Adrenal gland (tissue), 12 donors: ENCODE measurements around the gene PIEZO2. TPM values are rescaled to one million over a fixed set of nuclear protein-coding genes. Genes with fewer than 3 reads are reported as not detected.

ENCODE experiments used
- DNase-seq, 7 donors: peaks; one replicate each; pipeline ENCODE4 v3.0.0-alpha.2; 2019 to 2020
- H3K27ac ChIP-seq, 5 donors: fragments of 200-600 bp; sonication (generic) in 4 of 5; 1 replicate in 3 of 5; 2 replicates in 2 of 5; pipeline versions ENCODE4 v1.5.1 to v1.8.0; 2016 to 2020; ENCODE audit warnings: mild to moderate bottlenecking in 1 of 5
- H3K27me3 ChIP-seq: fragments of 200-600 bp; 2 replicates; pipeline ENCODE4 v1.8.0; 2021
- H3K36me3 ChIP-seq, 2 donors: fragments of 200-600 bp; replicated peaks in 1 of 2; 1 replicate in 1 of 2; 2 replicates in 1 of 2; pipeline versions ENCODE4 v1.5.1 to v1.8.0; 2018 to 2022
- H3K4me1 ChIP-seq, 2 donors: fragments of 200-600 bp; replicated peaks in 1 of 2; 1 replicate in 1 of 2; 2 replicates in 1 of 2; pipeline versions ENCODE4 v1.5.1 to v1.8.0; 2018 to 2021
- H3K4me3 ChIP-seq, 4 donors: fragments of 200-600 bp; sonication (generic) in 3 of 4; one replicate each; pipeline ENCODE4 v1.5.1; 2016 to 2018
- H3K9me3 ChIP-seq, 3 donors: fragments of 200-600 bp; sonication (generic) in 1 of 3; replicated peaks in 1 of 3; 1 replicate in 2 of 3; 2 replicates in 1 of 3; pipeline versions ENCODE4 v1.5.1 to v1.8.0; 2016 to 2021
- POLR2A ChIP-seq, 2 donors: fragments of 450-650 bp; IDR thresholded peaks; one replicate each; pipeline ENCODE4 v1.6.1; 2017; ENCODE audit warnings: antibody characterized with exemption in 2 of 2, mild to moderate bottlenecking in 2 of 2, moderate library complexity in 1 of 2
- WGBS, 4 donors: extraction: QIAGEN DNeasy Blood & Tissue Kit in 2 of 4; methylation state at CpG; one replicate each; pipeline versions ENCODE4 v1.1.5 to v1.1.7; 2013 to 2017; 5-methylcytosine and 5-hydroxymethylcytosine counted together
- intact Hi-C, 2 donors: fragments of 100-400 bp; cut with DNase I; formaldehyde crosslinking; loops; one replicate each; pipeline versions ENCODE4 v1.14.1 to v1.15.0; 2022 to 2023
- polyA plus RNA-seq, 3 donors: library from polyadenylated mRNA; stranded (reverse); fragments of 200-250 nt in 2 of 3; fragments of 350-450 nt in 1 of 3; fragmentation: Illumina TruSeq in 1 of 3; extraction: RNeasy Lipid Tissue Mini Kit (QIAGEN cat#74804) in 1 of 3; gene quantifications; one replicate each; pipeline ENCODE4 v1.2.3, GENCODE V29; 2013 to 2014
- total RNA-seq, 9 donors: library from RNA; depleted of rRNA in 4 of 9; stranded (reverse); fragments of >200 nt in 4 of 9; fragments of 120-200 nt in 1 of 9; fragmentation: NEBNext Ultra II Directional in 1 of 9; extraction: Animal tissue kit (Norgen Biotek cat#: 25700) in 1 of 9; gene quantifications; one replicate each; pipeline versions ENCODE4 v1.1.0 to v1.2.4, GENCODE V29; 2013 to 2023
- TF ChIP-seq, protein P1 (sequence below), 6 experiments: fragments of 450-650 bp in 4 of 6; fragments of 200-600 bp in 2 of 6; sonication (generic) in 1 of 6; IDR thresholded peaks; 1 replicate in 5 of 6; 2 replicates in 1 of 6; pipeline versions ENCODE4 v1.5.1 to v1.8.0; 2016 to 2021; ENCODE audit warnings: antibody characterized with exemption in 6 of 6, mild to moderate bottlenecking in 2 of 6, moderate library complexity in 1 of 6
- donor health status: healthy with polysubstance abuse.
- donor health status: Bipolar disorder and iron deficiency.
- donor health status: DM: yes; HTN: yes; CAD: no.
- donor health status: DM: no; HTN: no; CAD: no.
- donor health status: DM: no; HTN: no; CAD: no.
- donor health status: DM: yes; HTN: yes; CAD: no.

Gene PIEZO2
- total and polyA plus RNA-seq, 12 donors = 0.88 to 18.0 (median 2.6) TPM

DNA sequence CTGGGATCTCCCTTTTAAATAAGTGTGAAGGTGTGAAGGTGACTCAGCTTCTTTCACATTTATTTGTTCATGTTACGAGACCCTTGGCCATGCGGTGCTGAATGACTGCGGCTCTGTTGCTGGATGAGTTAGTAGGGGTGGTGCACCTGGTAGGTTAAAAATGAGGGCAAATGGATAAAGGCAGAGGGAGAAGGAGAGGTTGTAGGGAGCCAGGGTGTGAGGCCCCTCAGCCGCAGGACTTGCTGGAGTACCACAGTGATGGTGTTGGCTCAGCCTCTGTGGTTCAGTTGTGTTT lies 459.4 kb downstream of the PIEZO2 start:
- intact Hi-C loops = no loop called here
- H3K36me3 ChIP-seq = no peaks in the 10 kb centered on the region
- no peaks in the 10 kb centered on the region for H3K27me3 ChIP-seq
- no peak overlapping the region for H3K27ac ChIP-seq
- no peak for DNase-seq
- WGBS, 4 donors = 81 to 94% (median 88%) methylated on average over 4 of the region's 4 CpGs
- H3K9me3 ChIP-seq = no peaks in the 10 kb centered on the region
- no peak overlapping the region for H3K4me3 ChIP-seq
- no peak for TF ChIP-seq POLR2A (IDR thresholded peaks at IDR 0.05)
- TF ChIP-seq, protein P1, sequence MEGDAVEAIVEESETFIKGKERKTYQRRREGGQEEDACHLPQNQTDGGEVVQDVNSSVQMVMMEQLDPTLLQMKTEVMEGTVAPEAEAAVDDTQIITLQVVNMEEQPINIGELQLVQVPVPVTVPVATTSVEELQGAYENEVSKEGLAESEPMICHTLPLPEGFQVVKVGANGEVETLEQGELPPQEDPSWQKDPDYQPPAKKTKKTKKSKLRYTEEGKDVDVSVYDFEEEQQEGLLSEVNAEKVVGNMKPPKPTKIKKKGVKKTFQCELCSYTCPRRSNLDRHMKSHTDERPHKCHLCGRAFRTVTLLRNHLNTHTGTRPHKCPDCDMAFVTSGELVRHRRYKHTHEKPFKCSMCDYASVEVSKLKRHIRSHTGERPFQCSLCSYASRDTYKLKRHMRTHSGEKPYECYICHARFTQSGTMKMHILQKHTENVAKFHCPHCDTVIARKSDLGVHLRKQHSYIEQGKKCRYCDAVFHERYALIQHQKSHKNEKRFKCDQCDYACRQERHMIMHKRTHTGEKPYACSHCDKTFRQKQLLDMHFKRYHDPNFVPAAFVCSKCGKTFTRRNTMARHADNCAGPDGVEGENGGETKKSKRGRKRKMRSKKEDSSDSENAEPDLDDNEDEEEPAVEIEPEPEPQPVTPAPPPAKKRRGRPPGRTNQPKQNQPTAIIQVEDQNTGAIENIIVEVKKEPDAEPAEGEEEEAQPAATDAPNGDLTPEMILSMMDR (IDR thresholded peaks at IDR 0.05) = no peak
- no peaks in the 10 kb centered on the region for H3K4me1 ChIP-seq

- TF ChIP-seq, protein P1 (IDR thresholded peaks at IDR 0.05) = no peak
- no peak for TF ChIP-seq POLR2A (IDR thresholded peaks at IDR 0.05)
- intact Hi-C loops = no loop called here
- H3K9me3 ChIP-seq = no peaks in the 10 kb centered on the region
- no peak overlapping the region for H3K27ac ChIP-seq
- H3K4me1 ChIP-seq = no peaks in the 10 kb centered on the region
- no peak overlapping the region for H3K4me3 ChIP-seq
- H3K27me3 ChIP-seq = no peaks in the 10 kb centered on the region
- H3K36me3 ChIP-seq = no peaks in the 10 kb centered on the region
- WGBS, 4 donors = 69 to 78% (median 72%) methylated on average over 12 of the region's 12 CpGs
- DNase-seq = no peak
Observed at GRCh38 chr18:10689236-10690034, 459.9 kb downstream of the PIEZO2 start.

- DNase-seq = no peak
- no peak overlapping the region for H3K4me3 ChIP-seq
- H3K27ac ChIP-seq = no peak overlapping the region
- H3K36me3 ChIP-seq = no peaks in the 10 kb centered on the region
- intact Hi-C loops = no loop called here
- no peaks in the 10 kb centered on the region for H3K4me1 ChIP-seq
- no peak for TF ChIP-seq POLR2A (IDR thresholded peaks at IDR 0.05)
- TF ChIP-seq, protein P1 (IDR thresholded peaks at IDR 0.05) = no peak
- 73 to 81% (median 79%) methylated on average over 4 of the region's 4 CpGs for WGBS, 4 donors
- H3K9me3 ChIP-seq = no peaks in the 10 kb centered on the region
- H3K27me3 ChIP-seq = no peaks in the 10 kb centered on the region
Observed at GRCh38 chr18:10688766-10689165, 460.6 kb downstream of the PIEZO2 start.

GRCh38 chr18:10687161-10687925 lies 462.0 kb downstream of the PIEZO2 start:
- Histone ChIP-seq H3K9me3 (no peaks in the 10 kb centered on the region), H3K27me3 (no peaks in the 10 kb centered on the region), H3K36me3 (no peaks in the 10 kb centered on the region), H3K4me3 (no peak overlapping the region), H3K4me1 (no peaks in the 10 kb centered on the region), H3K27ac (no peak overlapping the region)
- TF ChIP-seq POLR2A (IDR thresholded peaks at IDR 0.05) = no peak
- TF ChIP-seq, protein P1 (IDR thresholded peaks at IDR 0.05) = no peak
- 75 to 86% (median 79%) methylated on average over 7 to 8 of the region's 8 CpGs for WGBS, 4 donors
- intact Hi-C loops = no loop called here
- DNase-seq = no peak
